Small intestine (tissue), 7 donors: ENCODE measurements around the gene RABGAP1. TPM values are rescaled to one million over a fixed set of nuclear protein-coding genes. Genes with fewer than 3 reads are reported as not detected.
A peak's percentile ranks its signal among the peaks of the same experiment; 100 is the strongest.

Source experiments
- DNase-seq, 2 donors: peaks; one replicate each; pipeline versions ENCODE4 v3.0.0 to v3.0.0-alpha.2; 2013
- FAIRE-seq: peaks from 2 replicates; lab custom pipeline; 2012; peaks lifted over from hg19 to GRCh38; lab: Jason Lieb, UNC
- H3K27ac ChIP-seq, 3 donors: one replicate each; pipeline ENCODE4 v1.5.1; 2013; ENCODE audit warnings: low read length in 2 of 3, mild to moderate bottlenecking in 2 of 3, control low read depth in 1 of 3, inconsistent platforms in 1 of 3, low read depth in 1 of 3, moderate library complexity in 1 of 3
- H3K27me3 ChIP-seq, 3 donors: one replicate each; pipeline ENCODE4 v1.6.1; 2013; ENCODE audit warnings: low read length in 3 of 3, inconsistent platforms in 1 of 3; ENCODE audit not compliant: control insufficient read depth in 3 of 3, insufficient read depth in 3 of 3
- H3K36me3 ChIP-seq, 3 donors: one replicate each; pipeline ENCODE4 v1.6.1; 2013; ENCODE audit warnings: low read length in 3 of 3, inconsistent platforms in 1 of 3, low read depth in 1 of 3, mild to moderate bottlenecking in 1 of 3, moderate library complexity in 1 of 3; ENCODE audit not compliant: control insufficient read depth in 3 of 3, insufficient read depth in 2 of 3
- H3K4me1 ChIP-seq, 3 donors: one replicate each; pipeline ENCODE4 v1.6.1; 2013; ENCODE audit warnings: low read length in 2 of 3, inconsistent platforms in 1 of 3, low read depth in 1 of 3, mild to moderate bottlenecking in 1 of 3, moderate library complexity in 1 of 3; ENCODE audit not compliant: control insufficient read depth in 3 of 3, insufficient read depth in 2 of 3
- H3K4me3 ChIP-seq, 3 donors: one replicate each; pipeline ENCODE4 v1.5.1; 2013; ENCODE audit warnings: low read length in 3 of 3, control low read depth in 1 of 3, inconsistent platforms in 1 of 3, low read depth in 1 of 3, mild to moderate bottlenecking in 1 of 3, moderate library complexity in 1 of 3
- H3K9me3 ChIP-seq, 2 donors: one replicate each; pipeline ENCODE4 v1.6.1; 2013; ENCODE audit warnings: low read depth in 1 of 2, low read length in 1 of 2; ENCODE audit not compliant: control insufficient read depth in 2 of 2, insufficient read depth in 1 of 2
- WGBS, 3 donors: extraction: QIAGEN DNeasy Blood & Tissue Kit; methylation state at CpG; one replicate each; pipeline ENCODE4 v1.1.7; 2013; 5-methylcytosine and 5-hydroxymethylcytosine counted together
- polyA plus RNA-seq, 4 donors: library from polyadenylated mRNA; stranded (reverse) in 3 of 4; unstranded in 1 of 4; fragments of 200-250 nt in 3 of 4; fragments of 120-200 nt in 1 of 4; gene quantifications; one replicate each; pipeline versions ENCODE4 v1.2.1 to v1.2.3, GENCODE V29; 2013
- donor health status: healthy with polysubstance abuse.
- donor health status: control.
- donor health status: control.
- donor health status: Bipolar disorder and iron deficiency.
- donor health status: healthy.

RABGAP1 gene
- polyA plus RNA-seq, 4 donors = 5.9 to 35.1 (median 8.5) TPM

DNA sequence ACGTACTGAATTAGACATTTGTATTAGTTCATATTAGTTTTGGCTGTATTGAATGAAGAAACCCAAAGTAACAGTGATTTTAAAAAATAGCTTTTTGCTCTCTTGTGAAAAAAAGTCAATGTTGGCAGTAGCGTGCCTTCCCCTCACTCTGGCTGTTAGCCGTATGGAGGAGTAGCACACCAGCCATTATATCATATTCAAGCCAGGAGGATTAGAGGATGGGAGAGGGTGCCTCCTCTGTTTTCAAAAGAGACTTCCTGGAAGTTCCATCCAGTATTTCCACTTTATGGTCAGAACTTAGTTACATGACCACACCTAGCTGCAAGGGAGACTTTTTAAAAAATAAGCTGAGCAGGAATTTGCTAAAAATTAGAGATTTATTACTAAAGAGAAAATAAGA is 133.8 kb downstream of the RABGAP1 start:
- Histone ChIP-seq H3K9me3 (no peaks in the 10 kb centered on the region), H3K4me1 (no peaks in the 10 kb centered on the region), H3K27ac (no peak overlapping the region), H3K36me3 (peaks cover 0 to 15% (median 2%) of the 10 kb centered on the region in 3 donors), H3K27me3 (no peaks in the 10 kb centered on the region), H3K4me3 (no peak overlapping the region)
- 79 to 98% (median 96%) methylated on average over 3 of the region's 3 CpGs for WGBS, 3 donors
- no peak for DNase-seq
- FAIRE-seq = no peak

DNA sequence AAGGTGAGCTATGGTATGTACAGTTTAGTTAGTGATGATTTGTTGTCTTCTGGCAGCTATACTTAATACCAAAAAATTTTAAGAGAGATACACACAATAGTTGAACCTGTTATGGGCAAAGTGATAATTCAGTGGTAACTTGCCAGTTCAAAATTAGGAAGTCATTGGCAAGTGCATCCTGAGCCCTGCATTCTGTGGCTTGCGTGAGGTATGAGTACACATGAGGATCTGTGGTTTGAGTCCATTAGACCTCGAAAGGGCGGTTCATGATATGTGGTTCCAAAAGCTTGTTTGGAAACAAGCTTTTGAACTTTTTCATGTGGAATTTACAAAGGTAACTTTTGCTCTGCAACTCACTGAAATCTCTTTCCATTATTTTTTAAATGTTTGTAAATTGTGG is 139.6 kb downstream of the RABGAP1 start:
- Histone ChIP-seq H3K27me3 (no peaks in the 10 kb centered on the region), H3K36me3 (peaks cover 5 to 28% (median 8%) of the 10 kb centered on the region in 3 donors), H3K4me3 (no peak overlapping the region), H3K9me3 (no peaks in the 10 kb centered on the region), H3K4me1 (no peaks in the 10 kb centered on the region), H3K27ac (no peak overlapping the region)
- 87 to 96% (median 93%) methylated on average over 3 of the region's 3 CpGs for WGBS, 3 donors
- DNase-seq (no peak), FAIRE-seq (no peak)

DNA sequence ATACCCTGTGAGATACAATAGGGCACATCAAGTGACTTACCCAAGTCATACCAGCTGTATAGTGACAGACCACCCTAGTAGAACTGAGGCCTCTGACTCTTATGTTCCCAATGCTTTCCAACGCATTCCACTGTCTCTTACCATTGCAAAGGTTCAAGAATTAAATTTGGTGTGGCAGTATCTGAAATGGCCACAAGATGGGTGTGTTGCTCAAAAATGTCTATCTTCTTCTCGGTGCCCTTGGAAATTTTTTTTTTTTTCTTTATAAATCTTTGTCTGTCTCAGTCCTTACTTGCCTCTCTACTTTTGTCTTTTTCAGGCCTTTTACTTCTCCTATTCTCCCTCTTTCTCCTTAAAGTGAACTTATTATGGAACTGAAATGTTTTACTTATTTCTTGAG is 141.0 kb downstream of the RABGAP1 start:
- H3K27me3 ChIP-seq = no peaks in the 10 kb centered on the region
- no peak overlapping the region for H3K4me3 ChIP-seq
- FAIRE-seq = no peak
- no peaks in the 10 kb centered on the region for H3K9me3 ChIP-seq
- H3K4me1 ChIP-seq = no peaks in the 10 kb centered on the region
- 40 to 54% (median 41%) methylated on average over 2 of the region's 2 CpGs for WGBS, 3 donors
- peaks cover 5 to 30% (median 8%) of the 10 kb centered on the region in 3 donors for H3K36me3 ChIP-seq
- peak; percentile 35 to 38 for DNase-seq
- H3K27ac ChIP-seq = no peak overlapping the region

GRCh38 chr9:123083680-123084079 is 142.9 kb downstream of the RABGAP1 start:
- WGBS, 3 donors = 50 to 70% (median 66%) methylated on average over 6 of the region's 6 CpGs
- Histone ChIP-seq H3K4me1 (no peaks in the 10 kb centered on the region), H3K4me3 (no peak overlapping the region), H3K27ac (no peak overlapping the region), H3K9me3 (no peaks in the 10 kb centered on the region), H3K36me3 (peaks cover 5 to 34% (median 6%) of the 10 kb centered on the region in 3 donors), H3K27me3 (no peaks in the 10 kb centered on the region)
- DNase-seq = peak; percentile 44 to 51
- FAIRE-seq = no peak

GRCh38 chr9:123084256-123084655 is 143.4 kb downstream of the RABGAP1 start:
- no peak overlapping the region for H3K4me3 ChIP-seq
- H3K36me3 ChIP-seq = peaks cover 5 to 30% (median 6%) of the 10 kb centered on the region in 3 donors
- no peaks in the 10 kb centered on the region for H3K4me1 ChIP-seq
- FAIRE-seq = no peak
- no peaks in the 10 kb centered on the region for H3K9me3 ChIP-seq
- H3K27me3 ChIP-seq = no peaks in the 10 kb centered on the region
- DNase-seq = no peak
- 86 to 100% (median 97%) methylated on average over 1 of the region's 1 CpG for WGBS, 3 donors
- no peak overlapping the region for H3K27ac ChIP-seq

DNA sequence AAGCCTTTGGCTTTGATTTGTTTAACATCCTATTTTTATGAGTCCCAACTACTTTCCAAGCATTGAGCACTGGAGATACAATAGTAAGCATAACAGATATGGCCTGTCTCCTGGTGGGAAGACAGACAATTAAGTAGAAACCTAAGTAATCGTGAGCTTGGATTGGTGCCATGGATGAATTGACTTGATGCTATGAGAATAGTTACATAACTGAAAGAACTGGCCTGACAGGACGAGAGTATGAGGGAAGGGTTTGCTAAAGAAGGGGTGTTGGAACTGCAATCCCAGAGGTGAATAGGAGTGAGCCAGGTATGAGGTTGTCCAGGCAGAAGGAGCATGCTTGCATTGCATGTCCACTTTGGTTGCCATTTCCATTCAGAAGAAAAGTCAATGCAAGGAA is 145.1 kb downstream of the RABGAP1 start:
- WGBS, 3 donors = 63 to 68% (median 65%) methylated on average over 2 of the region's 2 CpGs
- DNase-seq (no peak), FAIRE-seq (no peak)
- no peaks in the 10 kb centered on the region for H3K27me3 ChIP-seq
- no peaks in the 10 kb centered on the region for H3K4me1 ChIP-seq
- H3K36me3 ChIP-seq = peaks cover 2 to 27% (median 9%) of the 10 kb centered on the region in 3 donors
- H3K9me3 ChIP-seq = no peaks in the 10 kb centered on the region
- no peak overlapping the region for H3K27ac ChIP-seq
- H3K4me3 ChIP-seq = no peak overlapping the region

- H3K36me3 ChIP-seq = peaks cover 2 to 23% (median 10%) of the 10 kb centered on the region in 3 donors
- FAIRE-seq = no peak
- no peak overlapping the region for H3K27ac ChIP-seq
- no peak for DNase-seq
- H3K4me3 ChIP-seq = no peak overlapping the region
- no peaks in the 10 kb centered on the region for H3K9me3 ChIP-seq
- H3K4me1 ChIP-seq = no peaks in the 10 kb centered on the region
- whole genome bisulfite sequencing, 3 donors = 93 to 95% (median 93%) methylated on average over 4 of the region's 4 CpGs
- no peaks in the 10 kb centered on the region for H3K27me3 ChIP-seq
Measured at GRCh38 chr9:123087359-123087888, 146.6 kb downstream of the RABGAP1 start.

GRCh38 chr9:123089040-123089439 is 148.2 kb downstream of the RABGAP1 start:
- 81 to 100% (median 93%) methylated on average over 1 of the region's 1 CpG for WGBS, 3 donors
- Histone ChIP-seq H3K27ac (no peak overlapping the region), H3K36me3 (peaks cover 0 to 26% (median 12%) of the 10 kb centered on the region in 3 donors), H3K27me3 (no peaks in the 10 kb centered on the region), H3K9me3 (no peaks in the 10 kb centered on the region), H3K4me1 (no peaks in the 10 kb centered on the region), H3K4me3 (no peak overlapping the region)
- no peak for DNase-seq
- no peak for FAIRE-seq

- FAIRE-seq = no peak
- H3K27ac ChIP-seq = no peak overlapping the region
Measured at GRCh38 chr9:123089790-123090189, 149.0 kb downstream of the RABGAP1 start.

More at GRCh38 chr9:123089790-123090189, 149.0 kb downstream of the RABGAP1 start:
- DNase-seq = no peak
- Histone ChIP-seq H3K27me3 (no peaks in the 10 kb centered on the region), H3K4me3 (no peak overlapping the region), H3K9me3 (no peaks in the 10 kb centered on the region), H3K4me1 (no peaks in the 10 kb centered on the region), H3K36me3 (peaks cover 0 to 24% (median 12%) of the 10 kb centered on the region in 3 donors)
- WGBS, 3 donors = 92 to 99% (median 96%) methylated on average over 5 of the region's 5 CpGs
